CD4-positive, alpha-beta T cell (primary cell): ENCODE data around the gene RAB25. TPM values are rescaled to one million over a fixed set of nuclear protein-coding genes. Genes with fewer than 3 reads are reported as not detected.

Experiments used
- ATAC-seq: fragments of 200-7000 bp; cut with Tn5 transposase; one replicate; pipeline ENCODE4 v1.10.0; 2022; ENCODE audit warnings: mild to moderate bottlenecking; ENCODE audit not compliant: poor library complexity
- CTCF ChIA-PET: fragments of 350-600 bp; sonication (Branson Sonifier 250); formaldehyde crosslinking; loops from one replicate; lab custom pipeline; 2021; ENCODE audit warnings: antibody characterized with exemption, inconsistent platforms; lab: Charles Lee
- POLR2A ChIA-PET: fragments of 350-600 bp; sonication (Branson Sonifier 250); formaldehyde crosslinking; loops from one replicate; lab custom pipeline; 2021; ENCODE audit warnings: antibody characterized with exemption, inconsistent platforms; lab: Charles Lee
- DNase-seq, 14 experiments: peaks; one replicate each; pipeline ENCODE4 v3.0.0-alpha.2; 2013 to 2020; ENCODE audit warnings: mixed read lengths in 2 of 14
- H3K27ac ChIP-seq, 2 donors: one replicate each; pipeline versions ENCODE4 v1.5.1 to v1.7.0; 2013; ENCODE audit warnings: low read length in 2 of 2, low read depth in 1 of 2, mild to moderate bottlenecking in 1 of 2
- H3K27me3 ChIP-seq, 2 experiments: 1 replicate in 1 of 2; 2 replicates in 1 of 2; pipeline versions ENCODE4 v1.6.1 to v1.7.0; 2013; ENCODE audit warnings: low read length in 2 of 2, control low read depth in 1 of 2, mild to moderate bottlenecking in 1 of 2, moderate library complexity in 1 of 2; ENCODE audit not compliant: insufficient read depth in 2 of 2, control insufficient read depth in 1 of 2
- H3K36me3 ChIP-seq: one replicate; pipeline ENCODE4 v1.6.1; 2013; ENCODE audit warnings: low read length, control low read depth; ENCODE audit not compliant: insufficient read depth
- H3K4me1 ChIP-seq: one replicate; pipeline ENCODE4 v1.6.1; 2013; ENCODE audit warnings: low read length, control low read depth; ENCODE audit not compliant: insufficient read depth
- H3K4me3 ChIP-seq: one replicate; pipeline ENCODE4 v1.5.1; 2013; ENCODE audit warnings: mild to moderate bottlenecking, low read length, moderate library complexity
- H3K9me3 ChIP-seq, 2 experiments: 1 replicate in 1 of 2; 2 replicates in 1 of 2; pipeline versions ENCODE4 v1.6.1 to v1.7.0; 2013; ENCODE audit warnings: low read length in 2 of 2, mild to moderate bottlenecking in 2 of 2, control low read depth in 1 of 2, moderate library complexity in 1 of 2; ENCODE audit not compliant: control insufficient read depth in 1 of 2, insufficient read depth in 1 of 2
- H3K27ac Mint-ChIP-seq: one replicate; pipeline ENCODE4 v1.8.0; 2020; ENCODE audit warnings: mixed read lengths
- H3K27me3 Mint-ChIP-seq: one replicate; pipeline ENCODE4 v1.8.0; 2021; ENCODE audit warnings: mixed read lengths
- H3K36me3 Mint-ChIP-seq: one replicate; pipeline ENCODE4 v1.8.0; 2021; ENCODE audit warnings: low read depth, mixed read lengths
- H3K4me1 Mint-ChIP-seq: one replicate; pipeline ENCODE4 v1.8.0; 2021; ENCODE audit warnings: low read depth, mixed read lengths
- H3K4me3 Mint-ChIP-seq: one replicate; pipeline ENCODE4 v1.8.0; 2020; ENCODE audit warnings: mild to moderate bottlenecking, mixed read lengths
- H3K9me3 Mint-ChIP-seq: one replicate; pipeline ENCODE4 v1.8.0; 2020; ENCODE audit warnings: mixed read lengths
- CTCF ChIP-seq: fragments of 200-600 bp; IDR thresholded peaks from one replicate; pipeline ENCODE4 v1.8.0; 2022; ENCODE audit warnings: antibody characterized with exemption, mild to moderate bottlenecking
- intact Hi-C, 2 experiments: fragments of 100-400 bp; cut with DNase I in 1 of 2; cut with micrococcal nuclease in 1 of 2; formaldehyde crosslinking; loops; one replicate each; pipeline versions ENCODE4 v1.15.1 to v1.9.0; 2023 to 2025; cut with DNase I, micrococcal nuclease
- total RNA-seq, 174 experiments: library from RNA in 2 of 174; stranded (reverse) in 2 of 174; gene quantifications; one replicate each; pipeline ENCODE4 v1.2.3 and lab custom pipeline; 2021 to 2026

The RAB25 gene
- total RNA-seq, 2 experiments from 2014 or later: 0.58 to 1.3 TPM

GRCh38 chr1:156063997-156064285 lies 3.0 kb downstream of the RAB25 start:
- H3K27ac ChIP-seq: no peak overlapping the region
- no peak overlapping the region for H3K4me3 ChIP-seq
- intact Hi-C loops: no loop called here
- no peaks in the 10 kb centered on the region for H3K27me3 ChIP-seq
- POLR2A ChIA-PET: no interaction called here
- Mint-ChIP-seq H3K27ac (no peak overlapping the region), H3K9me3 (no peaks in the 10 kb centered on the region), H3K4me3 (no peak overlapping the region), H3K4me1 (peaks cover 6% of the 10 kb centered on the region), H3K27me3 (no peaks in the 10 kb centered on the region), H3K36me3 (no peaks in the 10 kb centered on the region)
- no peak for DNase-seq
- no peaks in the 10 kb centered on the region for H3K9me3 ChIP-seq
- CTCF ChIA-PET: interaction anchor here (1.4 kb wide), 1 partner anchor 75 kb away, joined by 3 read pairs; no protein-coding TSS in a partner anchor
- no peak for ATAC-seq
- H3K36me3 ChIP-seq: no peaks in the 10 kb centered on the region
- H3K4me1 ChIP-seq: peaks cover 6% of the 10 kb centered on the region
- TF ChIP-seq CTCF: no peak

- intact Hi-C loops: no loop called here
- H3K27me3 Mint-ChIP-seq: no peaks in the 10 kb centered on the region
- no peak for DNase-seq
Observed at GRCh38 chr1:156064615-156065014, 3.7 kb downstream of the RAB25 start.

GRCh38 chr1:156065212-156065611 lies 4.3 kb downstream of the RAB25 start:
- H3K4me1 ChIP-seq: peaks cover 6% of the 10 kb centered on the region
- TF ChIP-seq CTCF: no peak
- H3K9me3 ChIP-seq: no peaks in the 10 kb centered on the region
- no peaks in the 10 kb centered on the region for H3K27me3 Mint-ChIP-seq
- H3K36me3 ChIP-seq: no peaks in the 10 kb centered on the region
- ChIA-PET POLR2A (no interaction called here), CTCF (interaction anchor here (1.2 to 1.5 kb wide), 2 partner anchors 10 to 81 kb away, joined by 3 to 7 read pairs; no protein-coding TSS in a partner anchor)
- no peak for DNase-seq
- H3K4me3 ChIP-seq: no peak overlapping the region
- intact Hi-C loops: no loop called here
- no peaks in the 10 kb centered on the region for H3K36me3 Mint-ChIP-seq
- no peak overlapping the region for H3K27ac ChIP-seq
- no peaks in the 10 kb centered on the region for H3K27me3 ChIP-seq
- H3K4me1 Mint-ChIP-seq: peaks cover 6% of the 10 kb centered on the region
- no peak for ATAC-seq
- no peak overlapping the region for H3K4me3 Mint-ChIP-seq
- no peaks in the 10 kb centered on the region for H3K9me3 Mint-ChIP-seq
- H3K27ac Mint-ChIP-seq: no peak overlapping the region

More at GRCh38 chr1:156064615-156065014, 3.7 kb downstream of the RAB25 start:
- H3K36me3 ChIP-seq: no peaks in the 10 kb centered on the region
- ATAC-seq: no peak
- Mint-ChIP-seq H3K27ac (no peak overlapping the region), H3K9me3 (no peaks in the 10 kb centered on the region), H3K4me3 (no peak overlapping the region), H3K4me1 (peaks cover 6% of the 10 kb centered on the region), H3K36me3 (no peaks in the 10 kb centered on the region)
- no peaks in the 10 kb centered on the region for H3K9me3 ChIP-seq
- CTCF ChIA-PET: interaction anchor here (1.4 kb wide), 1 partner anchor 75 kb away, joined by 3 read pairs; no protein-coding TSS in a partner anchor
- POLR2A ChIA-PET: no interaction called here
- no peak overlapping the region for H3K27ac ChIP-seq
- peaks cover 6% of the 10 kb centered on the region for H3K4me1 ChIP-seq
- no peaks in the 10 kb centered on the region for H3K27me3 ChIP-seq
- no peak overlapping the region for H3K4me3 ChIP-seq
- no peak for TF ChIP-seq CTCF
